Activated CD4-positive, CD25-positive, alpha-beta regulatory T cell (primary cell): ENCODE measurements around the gene RNF144A.
A peak's percentile ranks its signal among the peaks of the same experiment; 100 is the strongest.

Source experiments
- DNase-seq, 4 experiments: peaks; one replicate each; lab custom pipeline; 2025; lab: John Stamatoyannopoulos, UW

The RNF144A gene

GRCh38 chr2:7022492-7023385, 105.5 kb downstream of the RNF144A start:
- DNase-seq, result no peak

- no peak for DNase-seq
These were observed 106.3 kb downstream of the RNF144A start for GRCh38 chr2:7023542-7023941.

- no peak for DNase-seq
These were observed 107.0 kb downstream of the RNF144A start for GRCh38 chr2:7024261-7024660.

- DNase-seq, result no peak
These were observed 107.9 kb downstream of the RNF144A start for GRCh38 chr2:7025082-7025481.

- no peak for DNase-seq
These were observed 109.5 kb downstream of the RNF144A start for GRCh38 chr2:7026742-7027141.

GRCh38 chr2:7027411-7027810, 110.2 kb downstream of the RNF144A start:
- no peak for DNase-seq

- DNase-seq, result no peak
These were observed 110.9 kb downstream of the RNF144A start for GRCh38 chr2:7027956-7028655.

- DNase-seq, result no peak
These were observed 111.6 kb downstream of the RNF144A start for GRCh38 chr2:7028846-7029245.

- DNase-seq, result no peak
These were observed 112.3 kb downstream of the RNF144A start for GRCh38 chr2:7029291-7030059.

GRCh38 chr2:7030810-7031209, 113.6 kb downstream of the RNF144A start:
- DNase-seq, result no peak

GRCh38 chr2:7031547-7032245, 114.5 kb downstream of the RNF144A start:
- no peak for DNase-seq

GRCh38 chr2:7032371-7032770, 115.2 kb downstream of the RNF144A start:
- no peak for DNase-seq

GRCh38 chr2:7033136-7033960, 116.1 kb downstream of the RNF144A start:
- no peak for DNase-seq

- DNase-seq, result no peak
These were observed 117.1 kb downstream of the RNF144A start for GRCh38 chr2:7034303-7034702.

GRCh38 chr2:7035884-7036283, 118.7 kb downstream of the RNF144A start:
- no peak for DNase-seq

- peak in 3 of 4 experiments; percentile 4 to 13 (median 8) for DNase-seq
These were observed 120.4 kb downstream of the RNF144A start for GRCh38 chr2:7037340-7038333.

GRCh38 chr2:7040547-7040946, 123.3 kb downstream of the RNF144A start:
- DNase-seq, result no peak

GRCh38 chr2:7041421-7041820, 124.2 kb downstream of the RNF144A start:
- DNase-seq, result no peak

- DNase-seq, result no peak
These were observed 126.5 kb downstream of the RNF144A start for GRCh38 chr2:7043690-7044089.
